Endothelial cell of umbilical vein (primary cell): Measurements from ENCODE around the gene CCR8. TPM values are rescaled to one million over a fixed set of nuclear protein-coding genes. Genes with fewer than 3 reads are reported as not detected.

Source experiments
- BruUV-seq: library from RNA; stranded (reverse); fragments of 400-500 nt; replicated peaks from 2 replicates; lab custom pipeline; 2021; lab: Mats Ljungman, UMichigan
- CTCF ChIA-PET: fragments of 300-600, 350-600 bp; sonication (Branson Sonifier 250); formaldehyde crosslinking; loops from one replicate; lab custom pipeline; 2021; ENCODE audit warnings: antibody characterized with exemption, inconsistent platforms; lab: Charles Lee
- POLR2A ChIA-PET: fragments of 300-600, 350-600 bp; sonication (Branson Sonifier 250); formaldehyde crosslinking; loops from one replicate; lab custom pipeline; 2021; ENCODE audit warnings: antibody characterized with exemption, inconsistent platforms; lab: Charles Lee
- DNase-seq: peaks from one replicate; pipeline ENCODE4 v3.0.0-alpha.2; 2011; ENCODE audit warnings: low read depth, low spot score
- FAIRE-seq: peaks from 2 replicates; lab custom pipeline; 2011; peaks lifted over from hg19 to GRCh38; lab: Jason Lieb, UNC
- H2AFZ ChIP-seq: 2 replicates; pipeline ENCODE4 v1.6.0; 2012; ENCODE audit warnings: low read depth, low read length, control low read depth, inconsistent platforms
- H3K27ac ChIP-seq: 2 replicates; pipeline ENCODE4 v1.5.1; 2011; ENCODE audit warnings: low read depth, mild to moderate bottlenecking, control low read depth, low read length, moderate library complexity; ENCODE audit not compliant: insufficient read depth
- H3K27me3 ChIP-seq, 2 experiments: 2 replicates each; pipeline versions ENCODE4 v1.6.0 to v1.6.1; 2011; ENCODE audit warnings: low read length in 2 of 2, mixed read lengths in 1 of 2; ENCODE audit not compliant: control insufficient read depth in 2 of 2, insufficient read depth in 2 of 2
- H3K36me3 ChIP-seq, 2 experiments: 2 replicates in 1 of 2; 3 replicates in 1 of 2; pipeline ENCODE4 v1.5.1; 2011; ENCODE audit warnings: low read length in 2 of 2, mild to moderate bottlenecking in 1 of 2, moderate library complexity in 1 of 2; ENCODE audit not compliant: control insufficient read depth in 2 of 2, insufficient read depth in 2 of 2; ENCODE audit errors: extremely low read depth in 1 of 2
- H3K4me1 ChIP-seq: 3 replicates; pipeline ENCODE4 v1.5.1; 2011; ENCODE audit warnings: mild to moderate bottlenecking, low read length; ENCODE audit not compliant: control insufficient read depth, insufficient read depth; ENCODE audit errors: extremely low read depth
- H3K4me2 ChIP-seq: 2 replicates; pipeline ENCODE4 v1.6.1; 2011; ENCODE audit warnings: low read length, control low read depth, mixed read lengths; ENCODE audit not compliant: insufficient read depth
- H3K4me3 ChIP-seq, 3 experiments: fragments of 200-600 bp in 1 of 3; sonication (generic), shearing (Covaris generic) in 1 of 3; replicated peaks in 1 of 3; 2 replicates each; pipeline ENCODE4 v1.5.1; 2011 to 2016; ENCODE audit warnings: control low read depth in 3 of 3, low read length in 3 of 3, mild to moderate bottlenecking in 2 of 3, inconsistent platforms in 1 of 3, low read depth in 1 of 3, moderate library complexity in 1 of 3; ENCODE audit not compliant: insufficient read depth in 1 of 3
- H3K79me2 ChIP-seq: 2 replicates; pipeline ENCODE4 v1.6.0; 2012; ENCODE audit warnings: low read length, inconsistent platforms; ENCODE audit not compliant: control insufficient read depth, insufficient read depth
- H3K9ac ChIP-seq: replicated peaks from 2 replicates; pipeline ENCODE3; 2011; ENCODE audit warnings: low read length, control low read depth; ENCODE audit not compliant: insufficient read depth; ENCODE audit errors: extremely low read depth
- H3K9me1 ChIP-seq: replicated peaks from 3 replicates; pipeline ENCODE4 v1.6.0; 2011; ENCODE audit warnings: mild to moderate bottlenecking, low read length; ENCODE audit not compliant: control insufficient read depth, insufficient read depth; ENCODE audit errors: extremely low read depth
- H3K9me3 ChIP-seq: replicated peaks from 2 replicates; pipeline ENCODE4 v1.5.1; 2012; ENCODE audit warnings: low read length, inconsistent platforms; ENCODE audit not compliant: control insufficient read depth, insufficient read depth
- H4K20me1 ChIP-seq: replicated peaks from 2 replicates; pipeline ENCODE3; 2011; ENCODE audit warnings: mild to moderate bottlenecking, low read length; ENCODE audit not compliant: control insufficient read depth, insufficient read depth; ENCODE audit errors: extremely low read depth
- FOS ChIP-seq: IDR thresholded peaks from 2 replicates; pipeline ENCODE4 v1.6.1; 2011; ENCODE audit warnings: mild to moderate bottlenecking, low read length, moderate library complexity, borderline replicate concordance; ENCODE audit not compliant: insufficient read depth
- GATA2 ChIP-seq: IDR thresholded peaks from 2 replicates; pipeline ENCODE4 v1.7.0; 2011; ENCODE audit warnings: low read depth, mild to moderate bottlenecking, moderate library complexity, mixed read lengths, low read length; ENCODE audit not compliant: insufficient read length, insufficient read depth
- JUN ChIP-seq: IDR thresholded peaks from 2 replicates; pipeline ENCODE4 v1.6.1; 2011; ENCODE audit warnings: borderline replicate concordance, low read depth; ENCODE audit not compliant: insufficient read length, insufficient read depth
- POLR2A ChIP-seq: IDR thresholded peaks from 2 replicates; pipeline ENCODE4 v1.6.1; 2012; ENCODE audit warnings: low read depth, mild to moderate bottlenecking, control low read depth, low read length
- dilution Hi-C: fragments of 300-500 bp; cut with MboI; formaldehyde crosslinking; loops from one replicate; pipeline ENCODE4 v1.15.0; 2019; ENCODE audit warnings: low sequenced_read_pairs; ENCODE audit not compliant: extremely low pct_ligation_motif_present
- intact Hi-C: fragments of 100-400 bp; cut with micrococcal nuclease; formaldehyde crosslinking; loops from one replicate; pipeline ENCODE4 v1.10.0; 2022
- polyA plus RNA-seq, 4 experiments: library from polyadenylated mRNA; depleted of rRNA in 3 of 4; stranded (reverse) in 3 of 4; unstranded in 1 of 4; fragments of >200 nt; gene quantifications; 2 replicates each; pipeline versions ENCODE4 v1.2.1 to v1.2.3, GENCODE V29; 2011 to 2012; ENCODE audit warnings: missing spikeins in 1 of 4
- total RNA-seq: library from RNA; stranded (reverse); gene quantifications from 2 replicates; pipeline ENCODE4 v1.2.3, GENCODE V29; 2021

The CCR8 gene
- total and polyA plus RNA-seq, 2 donors (not counting 3 experiments of a cell fraction or from before 2014, with no cell fraction given) = not detected

DNA sequence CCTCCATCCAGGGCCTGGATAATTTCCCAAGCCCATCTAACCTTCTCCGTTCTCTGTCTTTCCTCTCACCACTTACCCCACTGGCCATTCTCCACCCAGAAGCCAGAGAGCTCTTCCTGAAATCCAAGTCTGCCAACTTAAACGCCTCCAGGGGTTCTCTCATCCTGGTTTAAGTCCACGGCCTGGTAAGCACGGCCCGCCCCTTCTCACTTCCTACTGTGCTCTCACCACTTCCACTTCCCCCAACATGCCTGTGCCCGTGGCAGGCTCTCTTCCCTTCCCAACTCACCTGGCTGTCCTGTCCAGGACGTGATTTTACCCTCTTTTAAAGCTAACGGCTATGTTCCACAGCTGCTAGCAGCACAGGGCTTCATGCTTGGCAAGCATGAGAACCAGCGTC is 48.0 kb upstream of the CCR8 start:
- H3K9ac ChIP-seq = no peak overlapping the region
- H2AFZ ChIP-seq = no peak overlapping the region
- no peak overlapping the region for H3K4me3 ChIP-seq
- no peaks in the 10 kb centered on the region for H4K20me1 ChIP-seq
- CTCF ChIA-PET = interaction anchor here (1.4 to 4.4 kb wide), 3 partner anchors 11 to 156 kb away, joined by 8 to 22 read pairs (median 11); no protein-coding TSS in a partner anchor
- H3K4me1 ChIP-seq = peaks cover 5% of the 10 kb centered on the region
- no peaks in the 10 kb centered on the region for H3K9me3 ChIP-seq
- no TSS peak for BruUV-seq
- H3K9me1 ChIP-seq = no peaks in the 10 kb centered on the region
- no peaks in the 10 kb centered on the region for H3K79me2 ChIP-seq
- peaks cover 0 to 2% of the 10 kb centered on the region in 2 experiments for H3K27me3 ChIP-seq
- H3K27ac ChIP-seq = no peak overlapping the region
- H3K4me2 ChIP-seq = no peak overlapping the region
- POLR2A ChIA-PET = no interaction called here
- no peak for DNase-seq
- no peaks in the 10 kb centered on the region for H3K36me3 ChIP-seq
- TF ChIP-seq JUN = no peak
- no peak for TF ChIP-seq FOS
- TF ChIP-seq GATA2 = no peak
- TF ChIP-seq POLR2A = no peak
- dilution Hi-C loops = no loop called here
- intact Hi-C loops = no loop called here
- no peak for FAIRE-seq

DNA sequence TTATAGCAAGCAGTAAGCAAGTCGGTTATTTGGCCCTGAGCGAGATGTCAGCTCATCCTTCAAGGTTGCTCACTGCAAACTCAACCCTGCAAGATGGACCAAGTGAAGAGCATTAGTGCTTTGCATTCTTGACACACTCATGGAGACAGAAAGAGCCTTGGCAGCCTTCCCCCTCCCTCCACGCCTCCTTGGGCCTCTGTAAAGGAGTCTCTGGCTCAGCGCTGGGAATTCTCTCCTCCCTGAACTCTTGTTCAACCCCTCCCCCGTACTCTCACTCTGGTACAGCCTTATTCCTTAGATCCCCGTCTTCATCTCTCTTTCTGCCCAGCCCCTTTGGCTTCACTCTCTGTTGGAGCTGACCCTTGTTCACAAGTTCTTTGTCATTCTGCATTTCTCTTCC is 47.5 kb upstream of the CCR8 start:
- dilution Hi-C loops = no loop called here
- Histone ChIP-seq H3K9ac (no peak overlapping the region), H3K9me1 (no peaks in the 10 kb centered on the region), H4K20me1 (no peaks in the 10 kb centered on the region), H3K4me3 (no peak overlapping the region), H3K9me3 (no peaks in the 10 kb centered on the region), H3K4me1 (peaks cover 5% of the 10 kb centered on the region), H3K27ac (no peak overlapping the region), H3K36me3 (no peaks in the 10 kb centered on the region), H3K79me2 (no peaks in the 10 kb centered on the region), H3K27me3 (peaks cover 0 to 2% of the 10 kb centered on the region in 2 experiments), H3K4me2 (no peak overlapping the region), H2AFZ (no peak overlapping the region)
- ChIA-PET CTCF (interaction anchor here (1.4 to 4.4 kb wide), 2 partner anchors 10 to 156 kb away, joined by 8 to 22 read pairs; no protein-coding TSS in a partner anchor), POLR2A (no interaction called here)
- no peak for DNase-seq
- BruUV-seq = no TSS peak
- intact Hi-C loops = no loop called here
- TF ChIP-seq GATA2 = no peak
- FAIRE-seq = no peak
